ENCODE measurements around the gene GP9.

GP9 gene

DNA sequence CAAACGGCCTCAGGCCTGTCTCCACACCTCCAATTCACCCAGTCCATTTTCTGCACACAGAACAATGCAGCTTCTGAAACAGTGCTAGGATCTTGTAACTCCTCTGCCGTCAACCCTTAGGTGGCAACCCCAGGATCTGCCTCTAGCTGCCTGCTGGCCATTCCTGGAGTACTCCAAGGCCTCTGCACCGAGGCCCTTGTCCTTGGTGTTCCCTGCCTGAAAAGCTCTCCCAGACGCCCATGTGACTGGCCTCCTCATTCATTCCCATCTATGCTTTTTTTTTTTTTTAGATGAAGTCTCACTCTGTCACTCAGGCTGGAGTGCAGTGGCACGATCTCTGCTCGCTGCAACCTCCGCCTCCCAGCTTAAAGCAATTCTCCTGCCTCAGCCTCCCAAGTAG, 42.7 kb downstream of the GP9 start:
- Histone ChIP-seq H3K4me3 (ENCODE audit: low read depth, low read length) (no peak overlapping the region), H3K27ac (no peak overlapping the region), H3K27me3 (replicated peaks) (no peaks in the 10 kb centered on the region), H3K36me3 (replicated peaks) (peaks cover 8% of the 10 kb centered on the region)
- in situ Hi-C loops (cut with HindIII; ENCODE audit: low pct_ligation_motif_present, low sequenced_read_pairs): no loop called here
- TF ChIP-seq, protein P1, sequence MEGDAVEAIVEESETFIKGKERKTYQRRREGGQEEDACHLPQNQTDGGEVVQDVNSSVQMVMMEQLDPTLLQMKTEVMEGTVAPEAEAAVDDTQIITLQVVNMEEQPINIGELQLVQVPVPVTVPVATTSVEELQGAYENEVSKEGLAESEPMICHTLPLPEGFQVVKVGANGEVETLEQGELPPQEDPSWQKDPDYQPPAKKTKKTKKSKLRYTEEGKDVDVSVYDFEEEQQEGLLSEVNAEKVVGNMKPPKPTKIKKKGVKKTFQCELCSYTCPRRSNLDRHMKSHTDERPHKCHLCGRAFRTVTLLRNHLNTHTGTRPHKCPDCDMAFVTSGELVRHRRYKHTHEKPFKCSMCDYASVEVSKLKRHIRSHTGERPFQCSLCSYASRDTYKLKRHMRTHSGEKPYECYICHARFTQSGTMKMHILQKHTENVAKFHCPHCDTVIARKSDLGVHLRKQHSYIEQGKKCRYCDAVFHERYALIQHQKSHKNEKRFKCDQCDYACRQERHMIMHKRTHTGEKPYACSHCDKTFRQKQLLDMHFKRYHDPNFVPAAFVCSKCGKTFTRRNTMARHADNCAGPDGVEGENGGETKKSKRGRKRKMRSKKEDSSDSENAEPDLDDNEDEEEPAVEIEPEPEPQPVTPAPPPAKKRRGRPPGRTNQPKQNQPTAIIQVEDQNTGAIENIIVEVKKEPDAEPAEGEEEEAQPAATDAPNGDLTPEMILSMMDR (IDR thresholded peaks at IDR 0.05; ENCODE audit: low read depth, low read length, missing control alignments): no peak
- no peak for DNase-seq

DNA sequence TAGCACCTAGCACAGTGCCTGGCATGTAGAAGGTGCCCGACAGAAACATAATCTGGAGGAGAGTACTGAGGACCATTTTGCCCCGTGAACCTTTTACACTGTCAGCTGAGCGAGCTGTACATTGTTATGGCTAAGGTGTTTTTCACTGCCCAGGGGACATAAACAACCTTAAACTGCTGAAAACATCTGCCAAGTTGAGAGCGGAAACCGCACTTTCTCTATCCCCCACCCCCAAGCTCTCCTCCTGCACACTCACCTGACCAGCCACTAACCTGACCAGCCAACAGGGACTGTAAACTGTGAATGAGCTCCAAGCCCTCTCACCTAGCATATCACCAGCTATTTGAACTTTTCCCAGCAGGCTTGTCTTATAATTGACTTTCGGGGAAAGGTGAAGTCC, 43.5 kb downstream of the GP9 start:
- TF ChIP-seq, protein P1 (IDR thresholded peaks at IDR 0.05; ENCODE audit: low read depth, low read length, missing control alignments): no peak
- H3K36me3 ChIP-seq (replicated peaks): peaks cover 11% of the 10 kb centered on the region
- in situ Hi-C loops (cut with HindIII; ENCODE audit: low pct_ligation_motif_present, low sequenced_read_pairs): no loop called here
- no peak overlapping the region for H3K27ac ChIP-seq
- no peaks in the 10 kb centered on the region for H3K27me3 ChIP-seq (replicated peaks)
- DNase-seq: no peak
- H3K4me3 ChIP-seq (ENCODE audit: low read depth, low read length): no peak overlapping the region

DNA sequence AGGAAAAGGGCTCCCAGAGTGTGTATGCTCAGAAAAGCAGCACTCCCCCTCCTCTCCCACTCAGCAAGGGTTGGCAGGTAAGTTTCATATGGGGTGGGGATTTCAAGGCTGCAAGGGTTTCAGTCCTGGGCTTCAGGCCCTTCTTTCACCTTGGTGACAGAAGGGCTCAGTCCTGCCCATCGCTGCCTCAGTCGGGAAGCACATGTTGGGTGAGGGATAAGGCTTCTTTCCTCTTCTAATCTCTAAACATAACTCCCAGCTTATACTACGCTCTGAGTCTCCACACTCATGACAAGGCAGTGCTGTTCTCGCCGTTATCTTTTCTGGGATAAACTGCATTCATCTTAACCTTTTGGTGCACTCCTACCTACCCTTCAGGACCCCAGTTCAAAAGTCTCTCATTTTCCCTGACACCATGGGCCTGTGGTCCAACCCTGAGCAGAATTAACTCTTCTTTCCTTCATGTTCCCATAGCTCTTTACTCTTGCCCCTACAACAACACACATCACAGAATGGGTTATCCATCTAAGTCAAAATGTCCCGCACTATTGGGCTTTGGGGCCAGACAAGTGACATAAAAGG, 44.0 kb downstream of the GP9 start:
- Histone ChIP-seq H3K36me3 (replicated peaks) (peaks cover 11% of the 10 kb centered on the region), H3K4me3 (ENCODE audit: low read depth, low read length) (no peak overlapping the region), H3K27me3 (replicated peaks) (no peaks in the 10 kb centered on the region), H3K27ac (no peak overlapping the region)
- TF ChIP-seq, protein P1 (IDR thresholded peaks at IDR 0.05; ENCODE audit: low read depth, low read length, missing control alignments): no peak
- no peak for DNase-seq
- in situ Hi-C loops (cut with HindIII; ENCODE audit: low pct_ligation_motif_present, low sequenced_read_pairs): no loop called here

DNA sequence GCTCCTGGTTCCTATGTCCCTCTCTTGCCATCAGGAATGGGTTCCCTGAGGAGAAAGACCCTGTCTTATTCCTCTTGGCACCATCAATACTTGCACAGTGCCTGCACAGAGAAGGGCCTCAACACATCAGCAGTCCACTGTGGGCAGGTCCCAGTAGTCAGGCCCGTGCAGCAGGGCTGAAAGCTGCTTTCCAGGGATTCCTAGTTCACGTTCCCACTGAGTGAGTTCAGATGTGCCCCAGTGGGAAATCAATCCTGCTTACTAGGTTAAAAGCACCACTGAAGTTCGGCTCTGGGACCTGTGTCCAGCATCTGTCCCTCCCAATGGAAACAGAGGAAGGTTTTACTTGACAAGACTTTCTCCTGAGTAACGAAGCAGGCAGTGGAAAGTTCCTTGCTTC, 45.3 kb downstream of the GP9 start:
- H3K4me3 ChIP-seq (ENCODE audit: low read depth, low read length): no peak overlapping the region
- peaks cover 11% of the 10 kb centered on the region for H3K36me3 ChIP-seq (replicated peaks)
- no peak for DNase-seq
- H3K27ac ChIP-seq: no peak overlapping the region
- in situ Hi-C loops (cut with HindIII; ENCODE audit: low pct_ligation_motif_present, low sequenced_read_pairs): no loop called here
- no peaks in the 10 kb centered on the region for H3K27me3 ChIP-seq (replicated peaks)
- TF ChIP-seq, protein P1 (IDR thresholded peaks at IDR 0.05; ENCODE audit: low read depth, low read length, missing control alignments): no peak

DNA sequence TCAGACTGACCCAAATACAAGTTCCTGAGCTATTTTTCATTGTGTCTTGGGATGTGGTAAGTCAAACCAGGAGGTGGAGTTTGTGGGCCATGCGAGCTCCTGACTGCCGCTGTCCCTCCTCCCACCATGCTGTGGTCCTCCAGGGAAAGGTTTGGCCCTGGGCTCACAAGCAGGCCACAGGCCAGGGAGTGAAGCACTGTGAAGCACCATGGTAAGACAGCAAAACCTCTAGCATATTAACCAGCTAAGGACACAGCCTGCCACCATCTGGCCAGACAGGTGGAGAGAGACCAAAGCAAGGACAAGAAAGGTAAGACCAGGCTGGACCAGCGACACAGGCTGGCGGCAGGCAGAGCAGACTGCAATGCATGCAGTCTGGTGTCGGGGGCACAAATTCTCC, 45.7 kb downstream of the GP9 start:
- Histone ChIP-seq H3K27ac (no peak overlapping the region), H3K4me3 (ENCODE audit: low read depth, low read length) (no peak overlapping the region), H3K36me3 (replicated peaks) (peaks cover 11% of the 10 kb centered on the region), H3K27me3 (replicated peaks) (no peaks in the 10 kb centered on the region)
- TF ChIP-seq, protein P1 (IDR thresholded peaks at IDR 0.05; ENCODE audit: low read depth, low read length, missing control alignments): no peak
- in situ Hi-C loops (cut with HindIII; ENCODE audit: low pct_ligation_motif_present, low sequenced_read_pairs): no loop called here
- no peak for DNase-seq
